ENCODE results near the gene PLD6.
A peak's percentile ranks its signal among the peaks of the same experiment; 100 is the strongest.
"Not testable (repeated sequence)": the region's sequence is repeated elsewhere in the genome, so short reads cannot be mapped to it uniquely, and the experiment has no call there.

PLD6 gene

DNA sequence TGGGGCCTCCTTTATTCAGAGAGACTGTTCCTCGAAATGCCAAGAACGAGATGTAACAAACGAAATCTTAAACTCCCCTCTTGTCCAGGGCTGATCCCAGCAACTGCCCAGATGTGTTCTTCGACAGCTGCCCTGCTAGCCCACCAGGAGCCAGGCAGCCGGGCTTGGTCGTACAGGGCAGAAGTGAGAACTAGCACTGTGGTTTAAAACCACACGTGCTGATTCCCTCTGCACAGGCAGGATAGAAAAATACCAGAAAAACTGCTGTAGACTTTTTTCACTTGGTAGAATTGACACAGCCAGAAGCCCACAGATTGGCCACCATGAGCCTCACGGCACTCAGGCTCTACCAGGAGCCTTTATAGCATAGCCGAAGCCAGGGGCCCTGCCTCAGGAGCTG lies 33.1 kb downstream of the PLD6 start:
- no peak for DNase-seq

DNA sequence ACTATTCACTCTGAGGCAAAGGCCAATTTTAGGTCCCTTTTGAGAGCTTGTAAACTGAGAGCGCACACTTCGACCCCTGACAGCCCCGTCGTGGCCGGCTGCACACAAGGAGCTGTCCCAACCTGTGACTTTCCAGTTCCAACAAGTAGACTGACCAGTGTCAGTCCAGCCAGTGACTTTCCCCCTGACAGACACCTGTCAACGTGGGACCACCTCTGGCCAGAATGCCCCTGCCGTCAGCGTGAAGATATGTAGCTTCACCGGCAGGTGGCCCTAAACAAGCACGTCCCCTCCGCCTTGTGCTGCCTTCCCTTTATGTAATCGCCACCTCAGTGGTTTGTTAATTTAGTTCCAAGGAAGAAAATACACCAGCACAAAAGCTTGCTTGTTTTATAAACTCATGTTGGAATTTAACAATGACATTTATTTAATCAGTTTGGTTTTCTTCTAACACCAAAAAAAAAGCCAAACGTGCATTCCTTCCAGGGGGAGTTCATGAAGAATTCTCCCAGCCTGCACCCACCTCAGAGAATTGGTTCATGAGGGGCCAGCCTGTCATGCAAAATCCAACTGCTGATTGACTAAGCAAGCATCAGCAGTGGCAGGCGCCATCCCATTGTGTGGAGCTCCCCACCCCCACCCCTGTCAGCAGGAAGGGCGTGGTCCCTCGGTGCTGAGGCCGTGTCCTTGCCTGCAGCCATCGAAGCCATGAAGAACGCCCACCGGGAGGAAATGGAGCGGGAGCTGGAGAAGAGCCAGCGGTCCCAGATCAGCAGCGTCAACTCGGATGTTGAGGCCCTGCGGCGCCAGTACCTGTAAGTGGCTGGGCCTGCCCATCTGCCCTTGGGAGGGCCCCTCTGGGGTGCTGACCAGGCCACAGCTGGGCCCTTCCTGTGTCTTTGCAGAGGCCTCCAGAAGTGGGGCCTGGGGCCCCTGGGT lies 33.9 kb downstream of the PLD6 start:
- DNase-seq, result peak; percentile 31

DNA sequence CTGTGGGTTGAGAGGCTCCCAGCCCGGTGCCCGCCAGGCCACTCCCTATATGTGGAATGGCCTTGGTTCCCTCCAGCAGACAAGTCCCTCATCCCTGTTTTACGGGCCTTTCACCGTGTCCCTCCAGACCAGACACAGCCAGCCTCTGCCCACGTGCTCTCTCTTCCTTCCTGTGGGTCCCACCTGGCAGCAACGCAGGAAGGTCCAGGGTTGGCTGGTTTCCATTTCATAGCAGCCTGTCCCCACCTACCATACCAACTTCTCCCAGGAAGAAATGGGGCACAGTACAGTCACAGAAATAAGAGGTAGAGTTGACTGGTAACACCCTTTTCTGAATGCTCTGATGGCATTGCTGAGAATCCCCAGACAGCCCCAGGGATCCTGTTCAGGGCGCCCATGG lies 34.9 kb downstream of the PLD6 start:
- DNase-seq, result no peak

DNA sequence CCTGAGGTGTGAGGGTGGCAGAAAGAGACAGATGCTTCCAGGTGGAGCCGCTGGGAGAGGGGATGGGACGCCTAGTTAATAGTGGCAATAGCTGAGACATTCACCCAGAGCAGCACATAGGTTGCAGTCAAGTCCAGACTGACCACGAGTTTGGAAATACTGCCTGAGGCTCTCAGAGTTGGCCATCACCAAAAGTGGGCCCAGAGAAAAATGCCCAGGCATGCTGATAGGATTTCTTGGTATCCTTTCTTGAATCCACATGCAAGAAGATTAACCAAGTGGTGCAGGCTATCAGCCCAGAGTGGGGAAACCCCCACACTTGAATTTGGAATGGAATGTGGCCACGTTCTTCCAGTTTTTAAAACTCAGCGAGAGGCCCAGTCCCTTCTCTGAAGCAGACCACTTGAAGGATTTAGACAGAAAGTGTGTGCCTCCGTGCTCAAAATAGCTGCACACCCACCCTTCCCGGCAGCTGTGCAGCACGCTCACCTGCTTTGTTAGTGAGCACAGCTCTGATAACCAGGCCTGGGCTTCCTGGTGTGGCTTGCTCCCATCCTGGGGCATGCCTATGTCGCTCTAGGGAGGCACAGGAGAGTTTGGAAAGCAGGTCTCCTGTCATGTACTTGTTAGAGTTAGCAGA lies 35.7 kb downstream of the PLD6 start:
- DNase-seq, result no peak

DNA sequence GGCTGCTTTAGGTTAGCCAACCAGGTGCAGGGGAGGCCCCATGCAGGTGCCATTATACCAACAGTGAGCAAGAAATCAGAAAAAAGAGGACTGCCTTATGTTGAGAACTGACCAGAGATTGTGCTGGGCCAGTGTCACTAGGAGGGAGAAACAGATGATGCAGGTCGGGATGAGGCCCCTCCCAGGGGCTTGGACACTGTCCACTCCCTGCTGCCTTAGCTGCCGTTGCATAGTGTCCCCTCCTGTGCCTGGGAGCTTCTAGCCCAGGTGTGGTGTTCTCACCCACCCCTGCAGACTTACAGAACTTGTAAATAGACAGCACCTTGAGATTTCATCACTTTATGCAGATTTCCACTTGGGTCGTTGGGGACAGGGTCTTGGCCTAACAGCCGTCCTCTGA lies 36.7 kb downstream of the PLD6 start:
- DNase-seq, result no peak

DNA sequence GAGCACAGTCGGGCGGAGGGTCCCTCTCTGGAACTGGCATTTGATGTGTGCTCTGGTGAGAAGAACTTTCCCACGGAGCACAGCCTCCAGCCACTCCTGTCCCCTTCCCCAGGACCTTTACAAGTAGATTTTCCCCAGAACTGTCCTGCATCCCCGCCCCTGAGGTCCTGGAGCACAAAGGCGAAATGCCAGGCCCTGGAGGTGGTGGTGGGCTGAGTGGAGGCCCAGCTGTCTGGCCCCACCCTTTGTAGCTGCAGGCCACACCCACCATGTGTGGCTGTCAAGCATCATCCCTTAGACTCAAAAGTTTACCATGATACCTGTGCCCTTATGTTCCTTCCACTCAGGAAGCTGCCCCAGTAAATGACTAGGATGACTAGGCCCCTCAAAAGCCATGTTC lies 37.7 kb downstream of the PLD6 start:
- DNase-seq, result no peak

DNA sequence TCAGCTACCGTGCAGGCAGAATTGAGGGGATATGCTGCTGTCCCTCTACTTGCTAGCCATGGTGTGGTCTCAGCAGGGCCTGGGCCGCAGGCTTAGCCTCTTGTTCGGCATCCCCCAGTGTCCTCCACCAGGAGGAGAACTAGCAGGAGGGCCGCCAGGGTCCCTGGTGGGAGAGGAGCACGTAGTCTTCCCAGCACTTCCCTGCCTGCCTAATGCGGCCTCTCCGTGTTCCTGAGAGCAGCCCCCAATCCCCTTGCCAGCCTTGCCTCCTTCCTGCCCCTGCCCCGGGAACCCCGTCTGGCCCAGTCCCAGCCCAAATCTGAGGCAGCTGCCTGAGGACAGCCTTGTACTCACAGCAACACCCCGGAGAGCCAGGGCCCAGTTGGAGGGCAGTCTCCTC lies 38.1 kb downstream of the PLD6 start:
- no peak for DNase-seq

DNA sequence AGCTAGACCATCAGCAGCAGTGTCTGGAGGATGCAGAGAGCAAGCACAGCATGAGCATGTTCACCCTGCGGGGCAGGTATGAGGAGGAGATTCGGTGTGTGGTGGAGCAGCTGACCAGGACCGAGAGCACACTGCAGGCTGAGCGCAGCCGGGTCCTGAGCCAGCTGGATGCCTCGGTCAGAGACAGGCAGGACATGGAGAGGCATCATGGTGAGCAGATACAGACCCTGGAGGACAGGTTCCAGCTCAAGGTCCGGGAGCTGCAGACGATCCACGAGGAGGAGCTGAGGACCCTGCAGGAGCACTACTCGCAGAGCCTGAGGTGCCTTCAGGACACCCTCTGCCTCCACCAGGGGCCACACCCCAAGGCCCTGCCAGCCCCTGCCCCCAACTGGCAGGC lies 38.8 kb downstream of the PLD6 start:
- DNase-seq, result no peak

DNA sequence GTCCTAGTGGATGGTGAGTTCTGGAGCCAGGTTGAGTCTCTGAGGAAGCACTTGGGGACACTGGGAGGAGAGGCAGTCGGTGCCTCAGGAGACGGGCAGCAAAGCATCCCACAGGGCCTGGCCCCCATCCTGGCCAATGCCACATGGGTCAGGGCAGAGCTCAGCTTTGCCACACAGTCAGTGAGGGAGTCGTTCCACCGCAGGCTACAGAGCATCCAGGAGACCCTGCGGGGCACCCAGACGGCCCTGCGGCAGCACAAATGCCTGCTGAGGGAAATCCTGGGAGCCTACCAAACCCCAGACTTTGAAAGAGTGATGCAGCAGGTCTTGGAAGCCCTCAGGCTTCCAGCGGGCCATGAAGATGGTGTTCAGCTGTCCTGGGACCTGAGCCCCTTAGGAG lies 39.7 kb downstream of the PLD6 start:
- no peak for DNase-seq

DNA sequence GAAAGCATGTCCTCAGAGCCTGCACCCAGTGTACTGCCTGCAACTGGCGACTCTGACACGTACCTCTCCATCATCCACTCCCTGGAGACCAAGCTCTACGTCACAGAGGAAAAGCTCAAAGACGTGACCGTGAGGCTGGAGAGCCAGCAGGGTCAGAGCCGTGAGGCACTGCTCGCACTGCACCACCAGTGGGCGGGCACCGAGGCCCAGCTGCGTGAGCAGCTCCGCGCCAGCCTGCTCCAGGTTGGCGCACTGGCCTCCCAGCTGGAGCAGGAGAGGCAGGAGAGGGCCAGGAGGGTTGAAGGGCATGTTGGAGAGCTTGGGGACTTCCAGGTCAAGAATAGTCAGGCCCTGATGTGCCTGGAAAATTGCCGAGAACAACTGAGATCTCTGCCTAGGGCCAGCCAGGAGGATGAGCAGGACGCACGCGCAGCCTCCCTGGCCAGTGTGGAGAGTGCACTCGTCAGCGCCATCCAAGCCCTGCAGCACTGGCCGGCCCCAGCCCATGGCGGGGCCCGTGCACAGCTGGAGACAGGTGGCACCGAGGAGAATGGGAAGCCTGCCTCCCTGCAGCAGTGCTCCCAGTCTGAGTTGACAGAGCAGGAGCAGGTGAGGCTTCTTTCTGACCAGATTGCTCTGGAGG lies 40.3 kb downstream of the PLD6 start:
- no peak for DNase-seq

DNA sequence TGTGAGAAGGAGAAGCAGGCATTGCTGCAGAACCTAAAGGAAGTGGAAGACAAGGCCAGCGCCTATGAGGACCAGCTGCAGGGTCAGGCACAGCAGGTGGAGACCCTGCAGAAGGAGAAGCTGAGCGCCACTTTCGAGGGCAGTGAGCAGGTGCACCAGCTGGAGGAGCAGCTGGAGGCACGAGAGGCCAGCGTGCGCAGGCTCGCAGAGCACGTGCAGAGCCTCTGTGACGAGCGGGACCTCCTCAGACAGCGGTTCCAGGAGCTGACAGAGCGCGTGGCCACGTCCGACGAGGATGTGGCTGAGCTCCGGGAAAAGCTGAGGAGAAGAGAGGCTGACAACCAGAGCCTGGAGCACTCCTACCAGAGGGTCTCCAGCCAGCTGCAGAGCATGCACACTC lies 41.5 kb downstream of the PLD6 start:
- DNase-seq, result no peak

DNA sequence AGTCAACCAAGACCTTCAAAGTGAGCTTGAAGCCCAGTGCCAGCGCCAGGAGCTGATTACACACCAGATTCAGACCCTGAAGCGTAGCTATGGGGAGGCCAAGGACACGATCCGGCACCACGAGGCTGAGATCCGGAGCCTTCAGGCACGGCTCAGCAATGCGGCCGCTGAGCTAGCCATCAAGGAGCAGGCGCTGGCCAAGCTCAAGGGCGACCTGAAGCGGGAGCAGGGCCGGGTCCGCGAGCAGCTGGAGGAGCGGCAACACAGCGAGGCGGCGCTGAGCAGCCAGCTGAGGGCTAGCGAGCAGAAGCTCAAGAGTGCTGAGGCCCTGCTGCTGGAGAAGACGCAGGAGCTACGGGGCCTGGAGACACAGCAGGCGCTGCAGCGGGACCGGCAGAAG lies 42.0 kb downstream of the PLD6 start:
- DNase-seq, result no peak

DNA sequence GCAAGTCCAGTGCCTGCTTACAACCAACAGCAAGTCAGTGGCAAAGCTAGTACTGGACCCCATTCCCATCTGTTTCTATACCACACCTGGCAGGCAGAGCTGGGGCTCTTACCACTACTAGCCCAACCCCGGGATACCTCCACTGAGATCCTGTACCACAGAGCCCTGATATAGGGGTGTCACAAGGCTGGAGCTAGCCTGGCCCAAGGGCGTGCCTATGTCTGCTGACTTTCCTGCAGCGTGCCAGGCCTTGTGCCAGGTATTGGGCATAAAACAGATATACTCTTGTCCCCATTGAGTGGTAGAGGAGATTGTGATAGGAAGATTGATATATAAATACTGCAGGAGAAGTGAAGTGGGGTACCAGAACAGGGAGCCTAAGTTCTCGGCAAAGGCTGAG lies 44.4 kb downstream of the PLD6 start:
- DNase-seq, result no peak

DNA sequence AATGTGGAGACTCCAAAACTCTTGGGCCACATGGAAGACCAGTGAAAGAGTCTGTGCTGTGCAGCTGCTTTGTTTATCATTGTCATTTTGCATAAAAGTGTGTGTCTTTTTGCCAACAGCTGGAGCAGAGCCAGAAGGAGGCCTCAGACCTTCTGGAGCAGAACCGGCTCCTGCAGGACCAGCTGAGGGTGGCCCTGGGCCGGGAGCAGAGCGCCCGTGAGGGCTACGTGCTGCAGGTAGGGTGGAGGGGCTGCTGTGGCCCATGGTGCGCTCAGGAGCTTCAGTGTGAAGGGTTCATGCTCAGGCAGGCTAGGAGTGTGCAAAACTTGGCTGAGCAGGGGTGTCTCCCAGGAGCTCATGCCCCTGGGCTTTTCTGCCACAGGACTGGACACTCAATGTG lies 45.0 kb downstream of the PLD6 start:
- DNase-seq, result no peak

DNA sequence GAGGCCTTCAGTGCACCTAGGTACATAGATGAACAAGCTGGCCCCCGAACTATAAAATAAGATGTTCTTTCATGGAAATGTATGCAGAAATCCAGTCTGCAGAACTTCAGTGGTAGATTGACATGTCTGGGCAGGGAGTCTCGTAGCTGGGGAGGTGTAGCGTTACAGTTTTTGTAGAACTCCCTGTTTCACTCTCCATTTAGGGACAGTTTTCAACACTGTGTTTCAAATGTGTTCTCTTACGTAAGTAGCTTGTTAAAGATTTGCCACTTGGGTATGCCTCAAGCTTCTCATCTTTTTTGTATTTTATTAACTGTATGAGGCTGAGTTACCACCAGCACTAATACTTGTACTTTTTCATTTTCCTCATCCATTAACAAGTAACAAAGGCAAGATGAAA lies 46.6 kb downstream of the PLD6 start:
- no peak for DNase-seq

DNA sequence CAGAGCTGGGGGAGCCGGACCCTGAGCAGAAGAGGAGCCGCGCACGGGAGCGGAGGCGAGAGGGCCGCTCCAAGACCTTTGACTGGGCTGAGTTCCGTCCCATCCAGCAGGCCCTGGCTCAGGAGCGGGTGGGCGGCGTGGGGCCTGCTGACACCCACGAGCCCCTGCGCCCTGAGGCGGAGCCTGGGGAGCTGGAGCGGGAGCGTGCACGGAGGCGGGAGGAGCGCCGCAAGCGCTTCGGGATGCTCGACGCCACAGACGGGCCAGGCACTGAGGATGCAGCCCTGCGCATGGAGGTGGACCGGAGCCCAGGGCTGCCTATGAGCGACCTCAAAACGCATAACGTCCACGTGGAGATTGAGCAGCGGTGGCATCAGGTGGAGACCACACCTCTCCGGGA lies 47.6 kb downstream of the PLD6 start:
- DNase-seq, result not testable (repeated sequence)

DNA sequence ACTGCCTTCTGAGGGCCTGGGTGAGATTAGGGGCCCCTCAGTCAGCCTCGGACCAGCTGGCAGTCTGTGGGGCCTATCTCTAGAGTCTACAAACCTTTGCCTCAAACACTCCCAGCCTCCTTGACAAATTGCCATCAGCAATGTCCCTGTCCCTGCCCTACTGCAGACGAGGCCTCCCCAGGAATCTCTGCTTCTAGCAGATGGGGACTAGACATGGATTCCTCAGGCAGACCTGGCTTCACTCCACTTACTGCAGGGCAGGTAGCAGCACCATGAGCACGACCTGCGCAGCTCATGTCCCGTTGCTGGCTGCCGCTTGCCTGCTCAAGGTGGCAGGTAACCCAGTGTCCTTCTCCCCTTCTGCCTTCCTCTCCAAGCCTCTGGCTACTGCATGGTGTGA lies 49.1 kb downstream of the PLD6 start:
- no peak for DNase-seq

DNA sequence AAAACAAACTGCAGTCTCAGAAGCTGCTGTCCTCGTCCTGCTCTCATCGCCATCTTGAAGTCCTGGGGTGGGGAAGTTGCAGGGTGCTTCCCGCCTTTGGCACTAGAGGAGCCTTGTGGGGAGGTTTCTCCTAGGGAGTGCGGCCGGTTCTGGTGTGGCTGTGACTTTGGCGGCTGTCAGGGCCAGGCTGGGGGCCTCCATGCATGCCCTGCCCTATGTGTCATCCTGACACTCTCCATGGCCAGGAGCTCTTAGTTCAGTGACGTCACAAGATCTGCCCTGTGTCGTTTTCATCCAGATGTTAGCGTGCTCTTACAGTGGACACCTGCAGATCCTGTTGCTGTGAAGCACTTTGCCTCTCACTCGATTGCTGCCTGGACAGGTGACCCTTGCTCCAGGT lies 49.6 kb downstream of the PLD6 start:
- DNase-seq, result no peak

DNA sequence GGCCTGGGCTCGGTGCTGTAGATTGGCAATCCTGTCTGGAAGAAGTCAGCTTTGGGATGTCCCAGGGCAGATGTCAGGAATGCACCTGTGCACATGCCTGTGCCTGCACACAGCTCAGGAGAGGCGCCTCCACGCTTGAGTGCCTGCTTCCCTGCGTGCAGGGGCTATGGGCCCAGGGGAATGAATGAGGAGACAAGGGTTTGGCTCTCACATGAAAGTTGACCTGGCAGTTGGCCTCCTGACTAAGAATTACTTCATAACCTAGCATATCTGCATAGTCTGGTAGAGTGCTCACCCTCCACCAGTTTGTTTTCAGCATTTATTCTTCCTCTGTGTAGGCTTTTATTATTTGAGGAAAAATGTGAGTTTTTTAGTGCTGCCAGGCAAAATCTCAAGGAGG lies 50.0 kb downstream of the PLD6 start:
- DNase-seq, result peak; percentile 32

DNA sequence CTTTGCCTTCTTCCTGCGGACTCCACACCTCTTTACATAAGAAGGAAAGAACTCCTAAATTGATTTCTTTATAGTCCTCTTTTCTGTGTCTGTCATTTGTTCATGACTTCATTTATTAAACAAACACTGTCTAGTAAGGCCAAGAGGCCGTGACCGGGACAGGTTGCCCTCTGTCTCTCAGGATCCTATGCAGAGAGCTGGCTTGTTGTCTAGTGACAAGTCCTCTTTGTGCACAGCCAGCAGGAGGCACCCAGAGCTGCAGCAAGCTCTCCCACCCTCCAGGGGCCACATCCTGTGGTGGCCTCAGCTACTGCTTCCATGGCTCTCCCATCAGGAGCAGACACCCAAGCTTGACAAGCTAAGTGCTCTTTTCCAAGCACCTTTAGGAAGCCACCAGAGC lies 50.6 kb downstream of the PLD6 start:
- DNase-seq, result no peak

DNA sequence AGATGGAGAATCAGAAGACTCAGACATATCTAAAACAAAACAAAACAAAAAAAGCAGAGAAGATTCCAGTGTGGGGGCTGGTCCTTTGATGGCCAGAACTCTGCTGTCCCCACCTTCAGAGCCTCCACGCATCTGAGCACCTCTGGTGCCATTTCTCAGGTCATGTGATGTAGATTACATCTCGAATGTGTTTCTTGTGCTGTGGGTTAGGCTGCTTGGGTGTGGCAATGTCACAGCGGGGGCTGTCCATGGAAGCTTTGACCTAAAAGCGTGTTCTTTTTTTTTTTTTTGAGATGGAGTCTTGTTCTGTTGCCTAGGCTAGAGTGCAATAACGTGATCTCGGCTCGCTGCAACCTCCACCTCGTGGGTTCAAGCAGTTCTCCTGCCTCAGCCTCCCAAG lies 51.2 kb downstream of the PLD6 start:
- DNase-seq, result no peak

DNA sequence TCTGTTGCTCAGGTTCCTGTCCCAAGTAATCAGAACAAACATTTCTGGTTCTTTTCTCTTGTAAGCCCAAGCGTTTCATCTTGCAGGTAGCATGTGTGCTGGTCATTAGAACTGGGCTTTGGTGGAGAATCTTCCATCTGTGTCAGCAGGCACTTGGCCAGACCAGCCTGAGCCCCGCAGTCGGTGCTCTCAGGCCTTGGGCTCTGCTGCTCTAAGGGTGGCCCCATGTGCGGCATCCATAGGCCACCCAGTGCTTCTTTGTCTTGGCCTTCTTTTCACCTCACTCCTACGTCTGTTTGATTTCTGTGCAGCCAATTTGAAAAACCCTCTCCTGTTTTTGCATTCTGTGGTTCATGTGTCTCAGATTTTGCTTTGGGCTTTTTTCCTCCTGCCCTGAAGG lies 51.6 kb downstream of the PLD6 start:
- no peak for DNase-seq

DNA sequence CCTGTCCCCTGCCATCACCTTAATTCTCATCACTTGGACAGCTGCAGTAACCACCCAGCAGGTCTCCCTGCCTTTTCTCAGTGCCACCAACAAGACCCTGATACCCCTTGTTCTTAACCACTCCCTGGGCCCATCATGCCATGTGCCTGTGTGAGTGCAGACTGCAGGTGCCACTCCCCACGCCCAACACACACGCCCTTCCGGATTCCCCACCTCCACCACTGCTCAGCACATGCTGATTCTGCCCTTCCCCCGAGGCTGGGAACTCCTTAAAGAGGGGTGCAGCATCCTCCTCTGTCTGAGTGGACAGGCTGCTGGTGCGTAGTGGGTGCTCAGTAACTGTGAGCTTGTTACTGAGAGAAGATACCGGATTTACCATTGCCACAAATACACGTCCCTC lies 52.4 kb downstream of the PLD6 start:
- DNase-seq, result no peak

DNA sequence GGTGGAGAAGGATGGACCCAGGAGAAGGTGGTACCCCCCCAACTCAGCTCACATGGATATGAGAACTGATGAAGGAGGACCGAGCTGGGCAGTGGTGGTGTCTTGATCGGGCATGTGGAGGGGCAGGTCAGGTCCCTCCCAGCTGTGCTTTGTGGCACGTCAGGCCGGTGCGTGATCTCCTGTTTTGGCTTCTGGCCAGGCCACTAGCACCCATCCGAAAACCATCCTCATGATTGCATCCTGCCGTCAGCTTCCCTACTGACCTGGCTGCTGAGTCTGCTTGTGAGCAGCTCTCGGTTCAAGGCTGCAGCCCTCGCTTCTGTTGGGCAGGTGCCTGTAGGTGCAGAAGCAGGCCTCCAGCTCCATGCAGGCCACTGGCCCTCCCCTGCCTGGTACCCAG lies 53.1 kb downstream of the PLD6 start:
- no peak for DNase-seq

Data from NCI-H526 treated with DMSO at 0.1 percent for 48 hours (cell line).